HG03378 (cell line): ENCODE results near the gene TMC4.
A peak's percentile ranks its signal among the peaks of the same experiment; 100 is the strongest.
"Not testable (repeated sequence)": the region's sequence is repeated elsewhere in the genome, so short reads cannot be mapped to it uniquely, and the experiment has no call there.

Source experiments
- ATAC-seq: cut with Tn5 transposase; IDR thresholded peaks from one replicate; pipeline ENCODE4 v1.9.1; 2021; ENCODE audit warnings: mild to moderate bottlenecking, moderate library complexity; ENCODE audit not compliant: unreplicated experiment

TMC4 gene

DNA sequence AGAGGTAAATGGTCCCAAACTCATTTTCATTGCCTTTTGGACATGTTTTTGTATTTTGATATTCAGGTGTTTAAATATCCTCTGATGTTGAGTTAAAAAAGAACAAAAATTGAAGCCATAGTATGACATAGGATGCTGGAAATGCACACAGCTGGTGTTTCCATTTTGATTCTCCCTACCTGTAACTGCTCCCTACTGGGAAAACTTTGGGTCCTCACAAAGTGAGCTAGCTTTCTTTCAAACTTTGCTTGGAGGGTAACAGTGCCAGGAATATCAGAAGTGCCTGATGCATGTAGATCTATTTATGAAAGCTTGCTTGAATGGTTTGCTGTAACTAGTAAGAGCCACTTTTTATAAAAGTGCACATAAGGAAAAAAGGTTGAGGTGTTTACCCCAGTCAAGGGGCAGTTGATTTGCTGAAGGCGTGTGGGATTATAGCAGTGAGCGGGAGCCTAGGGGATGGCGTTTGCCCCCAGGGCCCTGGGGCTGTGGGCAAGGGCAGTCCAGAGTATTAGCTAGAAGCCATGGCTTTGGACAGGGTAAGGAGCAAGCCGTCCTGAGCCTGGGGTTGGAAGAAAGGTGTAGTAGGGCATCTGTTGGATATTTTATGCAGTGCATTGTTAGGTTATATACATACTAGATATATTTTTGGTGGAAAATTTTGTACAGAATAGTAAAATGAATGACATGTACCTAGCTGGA is 32.0 kb upstream of the TMC4 start:
- ATAC-seq: no peak

GRCh38 chr19:54203151-54203611 is 30.2 kb upstream of the TMC4 start:
- ATAC-seq: no peak

GRCh38 chr19:54201980-54202379 is 29.0 kb upstream of the TMC4 start:
- ATAC-seq: no peak

GRCh38 chr19:54201172-54201701 is 28.3 kb upstream of the TMC4 start:
- ATAC-seq: no peak

GRCh38 chr19:54199401-54199800 is 26.4 kb upstream of the TMC4 start:
- no peak for ATAC-seq

DNA sequence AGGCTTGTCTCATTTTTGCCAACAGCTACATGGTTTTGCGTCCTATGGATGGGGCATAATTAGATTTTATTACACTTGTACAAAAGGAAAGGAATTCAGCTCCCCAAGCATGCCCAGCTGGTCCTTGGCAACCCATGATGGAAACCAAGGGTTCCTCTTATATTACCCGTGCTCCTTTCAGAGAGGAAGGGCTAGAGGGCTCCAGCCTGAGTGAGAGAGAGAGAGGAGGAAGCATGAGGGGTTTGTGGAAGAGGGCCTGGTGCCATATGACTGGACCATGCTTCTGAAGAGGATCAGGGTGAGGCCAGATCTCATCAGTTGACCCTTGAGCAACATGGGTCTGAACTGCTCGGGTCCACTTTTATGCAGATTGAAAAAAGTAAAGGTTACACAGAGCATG is 24.2 kb upstream of the TMC4 start:
- ATAC-seq: no peak

DNA sequence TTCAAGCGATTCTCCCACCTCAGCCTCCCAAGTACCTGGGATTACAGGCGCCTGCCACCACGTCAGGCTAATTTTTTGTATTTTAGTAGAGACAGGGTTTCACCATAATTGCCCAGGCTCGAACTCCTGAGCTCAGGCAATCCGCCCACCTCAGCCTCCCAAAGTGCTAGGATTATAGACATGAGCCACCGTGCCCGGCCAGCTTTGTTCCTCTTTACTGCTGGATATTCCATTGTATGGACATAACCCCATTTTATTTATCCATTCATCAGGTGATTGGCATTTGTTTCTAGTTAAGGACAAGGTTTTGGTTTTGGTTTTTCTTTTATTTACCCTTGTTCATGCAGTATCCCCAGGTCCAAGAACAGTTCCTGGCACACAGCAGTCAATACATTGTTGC is 23.6 kb upstream of the TMC4 start:
- no peak for ATAC-seq

DNA sequence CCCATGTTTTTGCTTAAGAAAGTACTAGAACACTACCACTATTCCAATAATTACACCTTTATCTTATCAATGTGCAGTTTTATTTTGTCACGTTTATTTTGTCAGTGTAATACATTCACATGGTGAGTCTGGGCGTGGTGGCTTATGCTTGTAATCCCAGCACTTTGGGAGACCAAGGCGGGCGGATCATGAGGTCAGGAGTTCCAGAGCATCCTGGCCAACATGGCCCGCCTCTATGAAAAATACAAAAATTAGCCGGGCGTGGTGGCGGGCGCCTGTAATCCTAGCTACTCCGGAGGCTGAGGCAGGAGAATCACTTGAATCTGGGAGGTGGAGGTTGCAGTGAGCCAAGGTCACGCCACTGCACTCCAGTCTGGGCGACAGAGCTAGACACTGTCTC is 21.5 kb upstream of the TMC4 start:
- ATAC-seq: not testable (repeated sequence)

DNA sequence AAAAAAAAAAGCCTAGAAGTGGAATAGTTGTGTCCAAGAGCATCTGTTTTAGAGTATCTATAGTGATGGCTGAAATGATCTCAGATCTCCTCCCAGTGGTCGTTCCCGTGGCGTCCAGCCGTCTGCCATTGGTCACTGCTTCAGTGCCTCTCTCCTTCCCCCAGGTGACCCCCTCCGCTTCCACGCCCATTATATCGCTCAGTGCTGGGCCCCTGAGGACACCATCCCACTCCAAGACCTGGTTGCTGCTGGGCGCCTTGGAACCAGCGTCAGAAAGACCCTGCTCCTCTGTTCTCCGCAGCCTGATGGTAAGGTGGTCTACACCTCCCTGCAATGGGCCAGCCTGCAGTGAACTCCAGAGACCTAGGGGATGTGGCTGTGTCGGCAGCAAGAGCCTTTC is 20.1 kb upstream of the TMC4 start:
- no peak for ATAC-seq

DNA sequence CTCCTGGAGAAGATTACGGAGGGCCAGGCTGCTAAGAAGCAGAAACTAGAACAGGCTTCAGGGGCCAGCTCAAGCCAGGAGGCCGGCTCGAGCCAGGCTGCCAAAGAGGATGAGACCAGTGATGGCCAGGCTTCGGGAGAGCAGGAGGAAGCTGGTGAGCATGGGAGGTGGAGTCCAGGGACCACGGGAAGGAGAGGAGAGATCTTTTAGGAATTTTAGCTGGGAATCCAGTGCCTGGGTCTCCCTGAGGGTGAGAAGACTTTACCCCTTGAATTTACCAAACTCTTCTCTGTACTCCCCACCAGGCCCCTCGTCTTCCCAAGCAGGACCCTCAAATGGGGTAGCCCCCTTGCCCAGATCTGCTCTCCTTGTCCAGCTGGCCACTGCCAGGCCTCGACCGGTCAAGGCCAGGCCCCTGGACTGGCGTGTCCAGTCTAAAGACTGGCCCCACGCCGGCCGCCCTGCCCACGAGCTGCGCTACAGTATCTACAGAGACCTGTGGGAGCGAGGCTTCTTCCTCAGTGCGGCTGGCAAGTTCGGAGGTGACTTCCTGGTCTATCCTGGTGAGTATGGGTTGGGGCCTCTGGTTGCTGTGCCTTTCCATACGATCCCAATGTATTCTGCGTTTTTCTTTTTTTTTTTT is 19.0 kb upstream of the TMC4 start:
- no peak for ATAC-seq

DNA sequence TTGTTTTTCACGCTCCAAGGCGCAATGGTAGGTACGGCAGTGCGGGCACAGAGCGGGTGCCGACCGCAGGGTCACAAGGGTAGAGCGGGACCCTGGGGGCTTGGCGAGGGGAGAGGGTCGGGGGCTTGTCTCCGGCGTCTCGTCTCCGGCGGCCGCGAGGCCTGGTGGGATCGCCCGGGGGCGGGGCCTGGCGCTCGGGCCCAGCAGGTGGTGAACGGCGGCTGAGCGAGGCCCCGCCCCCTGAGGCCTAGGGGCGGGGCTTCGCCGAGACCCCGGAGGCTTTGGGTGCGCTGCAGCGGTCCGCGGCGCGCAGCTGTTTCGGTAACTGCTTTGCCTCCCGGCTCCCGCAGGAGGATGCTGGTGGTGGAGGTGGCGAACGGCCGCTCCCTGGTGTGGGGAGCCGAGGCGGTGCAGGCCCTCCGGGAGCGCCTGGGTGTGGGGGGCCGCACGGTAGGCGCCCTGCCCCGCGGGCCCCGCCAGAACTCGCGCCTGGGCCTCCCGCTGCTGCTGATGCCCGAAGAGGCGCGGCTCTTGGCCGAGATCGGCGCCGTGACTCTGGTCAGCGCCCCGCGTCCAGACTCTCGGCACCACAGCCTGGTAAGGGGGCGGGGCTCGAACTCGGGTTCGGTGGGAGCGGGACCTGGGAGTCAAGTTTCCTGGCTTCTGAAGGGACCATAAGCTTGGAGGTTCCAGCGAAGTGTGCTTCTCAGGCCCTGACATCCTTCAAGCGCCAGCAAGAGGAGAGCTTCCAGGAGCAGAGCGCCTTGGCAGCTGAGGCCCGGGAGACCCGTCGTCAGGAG is 18.3 kb upstream of the TMC4 start, which contains the start of gene TSEN34:
Gene TSEN34, plus strand, starts transcription at position 298 of the 800 bp plus-strand sequence. Its CDS starts 57 bp downstream, at position 355.
- peak; percentile 9 for ATAC-seq

- peak; percentile 52 for ATAC-seq
Measured at GRCh38 chr19:54190503-54191010, 17.6 kb upstream of the TMC4 start.

DNA sequence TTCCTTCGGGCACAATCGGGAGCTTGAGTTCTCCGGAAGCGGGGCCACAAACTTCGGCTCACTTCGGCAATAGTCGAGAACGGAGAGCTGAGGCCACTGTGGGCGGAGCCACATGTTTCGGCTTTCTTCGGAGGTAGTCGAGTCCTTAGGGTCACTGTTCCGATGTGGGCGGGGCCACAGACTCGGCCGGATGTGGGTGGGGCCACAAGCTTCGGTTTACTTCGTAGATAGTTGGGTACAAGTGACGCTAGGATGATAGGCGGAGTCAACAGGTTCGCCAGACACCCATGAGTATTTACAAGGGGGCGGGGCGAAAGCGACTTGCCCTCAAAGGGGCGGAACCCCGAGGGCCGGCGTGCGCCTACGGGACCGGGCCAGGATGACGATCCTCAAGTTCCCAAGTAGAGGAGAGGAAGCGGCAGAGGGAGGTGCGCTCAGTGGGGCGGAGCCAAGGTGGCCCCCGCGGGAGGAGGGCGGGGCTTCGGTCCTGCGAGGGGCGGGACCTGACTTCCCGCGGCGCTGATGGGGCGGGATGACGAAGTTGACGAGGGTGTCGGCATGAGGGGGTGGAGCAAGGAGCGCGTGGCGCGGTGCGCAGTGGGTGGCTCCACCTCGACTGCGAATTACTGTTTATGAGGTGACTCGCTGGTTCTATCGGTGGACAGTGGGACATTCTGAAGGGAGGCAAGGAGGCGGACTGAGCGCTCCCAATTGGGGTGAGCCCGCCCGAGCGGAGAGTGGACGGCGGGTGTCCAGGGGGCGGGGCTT is 17.0 kb upstream of the TMC4 start:
- peak; percentile 54 for ATAC-seq

- peak; percentile 13 for ATAC-seq
Measured at GRCh38 chr19:54189145-54189734, 16.3 kb upstream of the TMC4 start, which contains the start of gene MBOAT7. TSS of gene MBOAT7 (minus strand) at chr19:54189580. CDS start at chr19:54188508, 1,072 bp downstream.

GRCh38 chr19:54188215-54188871 is 15.4 kb upstream of the TMC4 start:
- no peak for ATAC-seq

- ATAC-seq: no peak
Measured at GRCh38 chr19:54186934-54187381, 14.0 kb upstream of the TMC4 start.

DNA sequence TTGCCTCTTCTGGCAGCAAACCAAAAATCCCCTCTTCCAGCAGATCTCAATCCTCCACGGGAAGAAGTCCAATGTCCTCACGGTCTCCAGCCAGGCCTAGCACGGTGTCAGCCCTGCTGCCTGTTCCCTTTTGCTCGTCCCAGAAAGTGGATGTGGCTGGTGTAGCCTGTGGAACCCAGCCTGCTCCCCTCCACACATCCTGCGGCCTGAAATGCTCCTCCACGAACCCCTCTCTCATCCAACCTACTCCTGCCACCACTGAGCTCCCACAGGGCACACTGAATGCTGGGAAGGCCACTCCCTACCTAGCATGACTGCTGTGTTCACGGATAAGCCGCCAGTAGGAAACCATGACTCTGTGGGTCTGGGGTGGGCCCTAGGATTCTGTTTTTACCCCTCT is 13.4 kb upstream of the TMC4 start:
- ATAC-seq: no peak

- ATAC-seq: no peak
Measured at GRCh38 chr19:54183431-54183830, 10.5 kb upstream of the TMC4 start.

GRCh38 chr19:54181894-54182293 is 8.9 kb upstream of the TMC4 start:
- ATAC-seq: not testable (repeated sequence)
